Gastroesophageal sphincter (tissue), 3 donors: ENCODE data around the gene ZNF512B.

Experiments used
- POLR2A ChIP-seq, 2 donors: fragments of 450-650 bp; IDR thresholded peaks; one replicate each; pipeline ENCODE4 v1.6.1; 2017; ENCODE audit warnings: antibody characterized with exemption in 2 of 2, mild to moderate bottlenecking in 2 of 2, moderate library complexity in 1 of 2
- POLR2AphosphoS5 ChIP-seq: sonication (generic); formaldehyde crosslinking; IDR thresholded peaks from one replicate; pipeline ENCODE4 v1.6.1; 2017; ENCODE audit warnings: antibody characterized with exemption
- TF ChIP-seq, protein P1 (sequence below), 4 experiments: fragments of 200-600 bp in 2 of 4; fragments of 450-650 bp in 2 of 4; sonication (generic) in 1 of 4; IDR thresholded peaks; one replicate each; pipeline ENCODE4 v1.5.1; 2017 to 2019; ENCODE audit warnings: antibody characterized with exemption in 4 of 4, mild to moderate bottlenecking in 2 of 4, moderate library complexity in 2 of 4

DNA sequence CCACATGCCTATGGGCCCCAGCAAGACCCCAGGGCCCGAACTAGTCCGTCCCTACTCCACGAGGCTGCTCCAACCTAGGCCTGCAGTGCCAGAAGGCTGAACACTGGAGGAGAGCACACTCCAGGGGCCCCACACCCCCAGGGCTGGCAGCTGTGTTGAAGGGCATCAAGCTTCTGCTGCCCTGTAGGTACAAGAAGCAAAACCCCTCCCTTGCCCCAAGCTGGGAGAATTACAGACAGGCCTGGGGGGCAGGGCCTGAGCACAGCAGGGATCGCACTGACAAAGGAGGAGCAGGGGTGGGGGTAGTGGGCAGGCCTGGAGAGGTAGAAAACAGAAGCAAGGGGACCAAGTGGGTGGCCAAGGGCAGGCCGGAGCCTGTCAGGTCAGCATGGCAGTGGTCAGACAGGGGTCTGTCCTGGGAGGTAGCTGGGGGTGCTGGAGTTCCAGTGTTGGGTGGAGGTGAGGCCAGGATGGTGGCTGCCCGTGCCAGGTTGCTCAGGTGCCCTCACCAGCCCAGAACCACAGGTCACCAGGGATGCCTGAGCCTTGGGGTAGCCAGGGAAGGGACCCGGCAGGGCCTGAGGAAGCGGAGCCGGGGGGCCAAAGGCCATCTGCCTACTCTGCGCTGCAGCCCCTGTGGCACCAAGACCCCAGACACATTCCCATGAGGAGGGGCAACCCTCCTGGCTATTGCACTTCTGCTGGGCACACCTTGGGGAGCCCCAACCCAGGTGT, 10.6 kb downstream of the ZNF512B start:
- TF ChIP-seq POLR2A (IDR thresholded peaks at IDR 0.05) (no peak), POLR2AphosphoS5 (no peak)
- TF ChIP-seq, protein P1, sequence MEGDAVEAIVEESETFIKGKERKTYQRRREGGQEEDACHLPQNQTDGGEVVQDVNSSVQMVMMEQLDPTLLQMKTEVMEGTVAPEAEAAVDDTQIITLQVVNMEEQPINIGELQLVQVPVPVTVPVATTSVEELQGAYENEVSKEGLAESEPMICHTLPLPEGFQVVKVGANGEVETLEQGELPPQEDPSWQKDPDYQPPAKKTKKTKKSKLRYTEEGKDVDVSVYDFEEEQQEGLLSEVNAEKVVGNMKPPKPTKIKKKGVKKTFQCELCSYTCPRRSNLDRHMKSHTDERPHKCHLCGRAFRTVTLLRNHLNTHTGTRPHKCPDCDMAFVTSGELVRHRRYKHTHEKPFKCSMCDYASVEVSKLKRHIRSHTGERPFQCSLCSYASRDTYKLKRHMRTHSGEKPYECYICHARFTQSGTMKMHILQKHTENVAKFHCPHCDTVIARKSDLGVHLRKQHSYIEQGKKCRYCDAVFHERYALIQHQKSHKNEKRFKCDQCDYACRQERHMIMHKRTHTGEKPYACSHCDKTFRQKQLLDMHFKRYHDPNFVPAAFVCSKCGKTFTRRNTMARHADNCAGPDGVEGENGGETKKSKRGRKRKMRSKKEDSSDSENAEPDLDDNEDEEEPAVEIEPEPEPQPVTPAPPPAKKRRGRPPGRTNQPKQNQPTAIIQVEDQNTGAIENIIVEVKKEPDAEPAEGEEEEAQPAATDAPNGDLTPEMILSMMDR (IDR thresholded peaks at IDR 0.05): no peak
